HG03575 (cell line): ENCODE data around the gene CDY2B.
"Not testable (repeated sequence)": the region's sequence is repeated elsewhere in the genome, so short reads cannot be mapped to it uniquely, and the experiment has no call there.

ENCODE experiments used
- ATAC-seq: cut with Tn5 transposase; IDR thresholded peaks from one replicate; pipeline ENCODE4 v1.9.1; 2021; ENCODE audit not compliant: unreplicated experiment, insufficient number of reproducible peaks, low FRiP score; ENCODE audit errors: extremely low read depth

The CDY2B gene

GRCh38 chrY:17880120-17880519, at the start of gene CDY2B:
Gene CDY2B (minus strand): TSS chrY:17880220. CDS start chrY:17879892, 328 bp downstream.
- not testable (repeated sequence) for ATAC-seq

GRCh38 chrY:17908009-17908408, 28.0 kb upstream of the CDY2B start:
- not testable (repeated sequence) for ATAC-seq

GRCh38 chrY:17907351-17907750, 27.3 kb upstream of the CDY2B start:
- not testable (repeated sequence) for ATAC-seq

GRCh38 chrY:17881697-17882096, 1.7 kb upstream of the CDY2B start:
- not testable (repeated sequence) for ATAC-seq

GRCh38 chrY:17876767-17877166, 3.3 kb downstream of the CDY2B start:
- ATAC-seq, result not testable (repeated sequence)

- not testable (repeated sequence) for ATAC-seq
These were observed 4.6 kb downstream of the CDY2B start for GRCh38 chrY:17875401-17875800.

- not testable (repeated sequence) for ATAC-seq
These were observed 8.7 kb downstream of the CDY2B start for GRCh38 chrY:17871194-17871903.

GRCh38 chrY:17870737-17871136, 9.3 kb downstream of the CDY2B start:
- not testable (repeated sequence) for ATAC-seq

GRCh38 chrY:17867850-17868249, 12.2 kb downstream of the CDY2B start:
- ATAC-seq, result not testable (repeated sequence)

- ATAC-seq, result not testable (repeated sequence)
These were observed 19.4 kb downstream of the CDY2B start for GRCh38 chrY:17860634-17861033.

GRCh38 chrY:17856963-17857848, 22.8 kb downstream of the CDY2B start:
- ATAC-seq, result not testable (repeated sequence)

GRCh38 chrY:17856508-17856907, 23.5 kb downstream of the CDY2B start:
- ATAC-seq, result not testable (repeated sequence)

GRCh38 chrY:17849131-17849530, 30.9 kb downstream of the CDY2B start:
- not testable (repeated sequence) for ATAC-seq

GRCh38 chrY:17832149-17832548, 47.9 kb downstream of the CDY2B start:
- not testable (repeated sequence) for ATAC-seq
